SK-N-SH (cell line): ENCODE data around the gene HIGD1C.

Experiments used
- CTCF ChIP-seq: fragments of 200-600 bp; sonication (generic); IDR thresholded peaks from 2 replicates; pipeline ENCODE4 v1.6.1; 2017; ENCODE audit warnings: antibody characterized with exemption, mild to moderate bottlenecking, moderate library complexity
- TEAD4 ChIP-seq: IDR thresholded peaks from 2 replicates; pipeline ENCODE4 v1.4.0; 2012; ENCODE audit warnings: mild to moderate bottlenecking, borderline replicate concordance; ENCODE audit not compliant: insufficient read depth

- TF ChIP-seq CTCF: no peak
- TF ChIP-seq TEAD4: no peak
These were observed 27.0 kb upstream of the HIGD1C start for GRCh38 chr12:50925342-50925651.
